ENCODE results near the gene ZNF174. TPM values are rescaled to one million over a fixed set of nuclear protein-coding genes. Genes with fewer than 3 reads are reported as not detected.
A peak's percentile ranks its signal among the peaks of the same experiment; 100 is the strongest.

ZNF174 gene
- 10 to 100 TPM; 11.4 to 12.2 TPM for total RNA-seq

DNA sequence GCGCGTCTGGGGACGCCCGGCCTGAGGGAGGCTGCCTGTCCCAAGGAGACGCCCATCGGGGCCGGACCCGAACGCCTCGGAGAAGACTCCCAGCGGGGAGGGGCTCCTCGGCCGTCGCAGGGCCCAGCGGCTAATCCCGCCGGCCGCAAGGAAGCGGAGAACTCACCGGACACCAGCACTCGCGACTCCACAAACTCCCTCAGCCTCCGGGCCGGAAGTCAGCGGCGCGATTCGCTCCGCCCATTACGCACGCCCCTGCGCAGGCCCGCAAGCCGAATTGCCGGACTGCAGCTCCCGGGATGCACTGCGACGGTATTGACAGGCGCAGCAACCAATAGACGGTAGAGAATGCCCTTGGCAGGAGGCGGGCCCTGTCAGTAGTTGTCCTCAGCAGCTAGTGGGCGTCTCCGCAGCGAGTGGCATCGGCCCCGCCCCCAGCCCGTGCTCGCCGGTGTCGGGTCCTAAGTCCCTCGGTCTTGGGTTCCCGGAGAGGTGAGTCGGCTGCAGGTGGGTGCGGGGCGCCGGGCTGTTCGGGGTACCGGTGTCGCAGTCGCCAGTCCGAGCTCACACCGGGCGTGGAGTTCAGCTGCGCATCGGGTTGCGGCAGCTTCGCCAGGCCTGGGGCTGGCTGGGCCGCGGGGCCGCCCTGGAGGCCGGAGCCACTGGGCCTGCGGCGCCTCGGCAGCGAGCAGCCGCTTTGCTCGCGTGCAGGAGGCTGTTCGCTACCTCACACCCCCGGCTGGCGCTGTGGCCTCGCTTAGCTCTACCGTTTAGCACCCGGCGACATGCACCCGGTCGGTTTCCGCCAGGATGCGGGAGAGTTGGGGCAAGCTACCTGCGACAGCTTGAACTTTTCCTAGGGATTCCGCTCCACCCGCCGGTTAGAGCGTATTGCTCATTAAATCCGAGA, at the start of gene ZNF174, which contains the start of gene ZSCAN32:
ZNF174 (plus strand) TSS at position 437 of the 910 bp plus-strand sequence. CDS start 790 bp downstream, outside the sequence.
ZSCAN32 (minus strand) TSS at position 226 of the 910 bp plus-strand sequence. CDS start 3,447 bp downstream, outside the sequence.
- DNase-seq (peak; percentile 98 to 99), ATAC-seq (replicated peaks in 1 of 2) (peak; percentile 98)
- Mint-ChIP-seq H3K27me3 (ENCODE audit: low read depth) (no peaks in the 10 kb centered on the region), H3K36me3 (ENCODE audit: insufficient read depth in 2 of 2) (peaks cover 49 to 68% of the 10 kb centered on the region in 2 donors), H3K9me3 (peaks cover 18 to 26% of the 10 kb centered on the region in 2 donors), H3K4me1 (ENCODE audit: low read depth) (peaks cover 49% of the 10 kb centered on the region), H3K4me3 (peak within 1 kb of the TSS; percentile 86 to 99), H3K27ac (peak within 1 kb of the TSS; percentile 88)

DNA sequence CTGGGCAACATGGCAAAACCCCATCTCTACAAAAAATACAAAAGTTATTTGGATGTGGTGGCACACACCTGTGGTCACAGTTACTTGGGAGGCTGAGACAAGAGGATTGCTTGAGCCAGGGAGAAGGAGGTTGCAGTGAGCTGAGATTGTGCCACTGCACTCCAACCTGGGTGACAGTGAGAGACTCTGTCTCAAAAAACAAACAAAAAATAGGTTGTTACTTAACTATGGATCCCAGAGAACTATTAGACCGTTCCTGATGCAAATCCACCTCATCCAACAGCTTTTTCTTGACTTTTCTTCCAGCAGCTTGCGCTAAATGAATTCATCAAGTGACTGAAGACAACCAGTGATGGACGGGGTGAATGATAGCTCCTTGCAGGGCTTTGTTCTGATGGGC, 45.4 kb upstream of the ZNF174 start, which contains the start of gene OR2C1:
OR2C1 (plus strand) TSS at position 301 of the 400 bp plus-strand sequence; CDS start at position 353, 52 bp downstream.
- H3K36me3 Mint-ChIP-seq (ENCODE audit: insufficient read depth in 2 of 2): peaks cover 5 to 6% of the 10 kb centered on the region in 2 donors
- H3K9me3 Mint-ChIP-seq: peaks cover 7 to 10% of the 10 kb centered on the region in 2 donors
- ATAC-seq (replicated peaks in 1 of 2) (no peak), DNase-seq (no peak)
- no peak within 1 kb of the TSS for H3K27ac Mint-ChIP-seq
- no peaks in the 10 kb centered on the region for H3K4me1 Mint-ChIP-seq (ENCODE audit: low read depth)
- H3K4me3 Mint-ChIP-seq: no peak within 1 kb of the TSS
- peaks cover 7% of the 10 kb centered on the region for H3K27me3 Mint-ChIP-seq (ENCODE audit: low read depth)

- H3K4me3 Mint-ChIP-seq: no peak overlapping the region
- no peak overlapping the region for H3K27ac Mint-ChIP-seq
- H3K4me1 Mint-ChIP-seq (ENCODE audit: low read depth): no peaks in the 10 kb centered on the region
- no peak for ATAC-seq (replicated peaks in 1 of 2)
- DNase-seq: no peak
- H3K9me3 Mint-ChIP-seq: peaks cover 9 to 10% of the 10 kb centered on the region in 2 donors
- H3K27me3 Mint-ChIP-seq (ENCODE audit: low read depth): peaks cover 9% of the 10 kb centered on the region
- peaks cover 5 to 7% of the 10 kb centered on the region in 2 donors for H3K36me3 Mint-ChIP-seq (ENCODE audit: insufficient read depth in 2 of 2)
These were observed 44.9 kb upstream of the ZNF174 start for GRCh38 chr16:3356118-3356517.

GRCh38 chr16:3358871-3359270, 42.1 kb upstream of the ZNF174 start:
- Mint-ChIP-seq H3K36me3 (ENCODE audit: insufficient read depth in 2 of 2) (peaks cover 5 to 7% of the 10 kb centered on the region in 2 donors), H3K4me3 (no peak overlapping the region), H3K27ac (no peak overlapping the region), H3K9me3 (peaks cover 9% of the 10 kb centered on the region in 2 donors), H3K4me1 (ENCODE audit: low read depth) (no peaks in the 10 kb centered on the region), H3K27me3 (ENCODE audit: low read depth) (peaks cover 9% of the 10 kb centered on the region)
- DNase-seq (no peak), ATAC-seq (replicated peaks in 1 of 2) (no peak)

- ATAC-seq (replicated peaks in 1 of 2): no peak
- Mint-ChIP-seq H3K27ac (no peak overlapping the region), H3K9me3 (peaks cover 2 to 4% of the 10 kb centered on the region in 2 donors), H3K36me3 (ENCODE audit: insufficient read depth in 2 of 2) (peaks cover 19 to 24% of the 10 kb centered on the region in 2 donors), H3K4me1 (ENCODE audit: low read depth) (peaks cover 14% of the 10 kb centered on the region), H3K4me3 (no peak overlapping the region), H3K27me3 (ENCODE audit: low read depth) (peaks cover 9% of the 10 kb centered on the region)
- DNase-seq: no peak
These were observed 38.1 kb upstream of the ZNF174 start for GRCh38 chr16:3362931-3363330.

DNA sequence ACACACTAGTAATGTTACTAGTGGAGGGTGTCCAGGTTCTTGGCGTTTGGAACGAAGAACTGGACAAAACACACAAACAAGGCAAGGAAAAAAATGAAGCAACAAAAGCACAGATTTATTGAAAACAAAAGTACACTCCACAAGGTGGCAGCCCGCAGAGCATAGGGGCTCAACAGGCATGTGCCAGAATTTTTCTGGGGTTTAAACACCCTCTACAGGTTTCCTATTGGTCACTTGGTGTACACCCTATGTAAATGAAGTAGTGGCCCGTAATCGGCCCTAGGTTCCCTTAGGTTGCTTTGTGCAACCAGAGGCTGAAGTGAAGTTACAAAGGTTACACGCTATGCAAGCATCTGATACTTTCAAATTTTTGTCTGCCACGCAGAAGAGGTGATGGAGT, 37.2 kb upstream of the ZNF174 start:
- H3K27ac Mint-ChIP-seq: no peak overlapping the region
- no peak for DNase-seq
- peaks cover 14% of the 10 kb centered on the region for H3K4me1 Mint-ChIP-seq (ENCODE audit: low read depth)
- no peak for ATAC-seq (replicated peaks in 1 of 2)
- H3K27me3 Mint-ChIP-seq (ENCODE audit: low read depth): peaks cover 9% of the 10 kb centered on the region
- H3K36me3 Mint-ChIP-seq (ENCODE audit: insufficient read depth in 2 of 2): peaks cover 19 to 24% of the 10 kb centered on the region in 2 donors
- peak overlapping the region in 1 of 2 donors; percentile 35 for H3K4me3 Mint-ChIP-seq
- peaks cover 2 to 4% of the 10 kb centered on the region in 2 donors for H3K9me3 Mint-ChIP-seq

- ATAC-seq (replicated peaks in 1 of 2) (peak; percentile 97 to 98), DNase-seq (peak; percentile 87 to 93)
- peak overlapping the region; percentile 93 for H3K27ac Mint-ChIP-seq
- H3K36me3 Mint-ChIP-seq (ENCODE audit: insufficient read depth in 2 of 2): peaks cover 17 to 24% of the 10 kb centered on the region in 2 donors
- H3K27me3 Mint-ChIP-seq (ENCODE audit: low read depth): peaks cover 9% of the 10 kb centered on the region
- peak overlapping the region; percentile 90 for H3K4me3 Mint-ChIP-seq
- peaks cover 14% of the 10 kb centered on the region for H3K4me1 Mint-ChIP-seq (ENCODE audit: low read depth)
- peaks cover 2 to 4% of the 10 kb centered on the region in 2 donors for H3K9me3 Mint-ChIP-seq
These were observed 36.1 kb upstream of the ZNF174 start for GRCh38 chr16:3364774-3365427.

- H3K4me3 Mint-ChIP-seq: no peak overlapping the region
- peaks cover 14% of the 10 kb centered on the region for H3K4me1 Mint-ChIP-seq (ENCODE audit: low read depth)
- H3K27ac Mint-ChIP-seq: no peak overlapping the region
- DNase-seq (no peak), ATAC-seq (replicated peaks in 1 of 2) (no peak)
- H3K9me3 Mint-ChIP-seq: peaks cover 1 to 3% of the 10 kb centered on the region in 2 donors
- no peaks in the 10 kb centered on the region for H3K27me3 Mint-ChIP-seq (ENCODE audit: low read depth)
- H3K36me3 Mint-ChIP-seq (ENCODE audit: insufficient read depth in 2 of 2): peaks cover 16 to 25% of the 10 kb centered on the region in 2 donors
These were observed 31.9 kb upstream of the ZNF174 start for GRCh38 chr16:3369073-3369472.

GRCh38 chr16:3375680-3376079, 25.3 kb upstream of the ZNF174 start:
- Mint-ChIP-seq H3K4me1 (ENCODE audit: low read depth) (no peaks in the 10 kb centered on the region), H3K27me3 (ENCODE audit: low read depth) (no peaks in the 10 kb centered on the region), H3K27ac (no peak overlapping the region), H3K4me3 (no peak overlapping the region), H3K36me3 (ENCODE audit: insufficient read depth in 2 of 2) (peaks cover 24 to 33% of the 10 kb centered on the region in 2 donors), H3K9me3 (peaks cover 24 to 32% of the 10 kb centered on the region in 2 donors)
- ATAC-seq (replicated peaks in 1 of 2) (no peak), DNase-seq (no peak)

GRCh38 chr16:3377917-3378316, 23.1 kb upstream of the ZNF174 start:
- ATAC-seq (replicated peaks in 1 of 2) (no peak), DNase-seq (no peak)
- H3K4me1 Mint-ChIP-seq (ENCODE audit: low read depth): no peaks in the 10 kb centered on the region
- H3K9me3 Mint-ChIP-seq: peaks cover 34 to 41% of the 10 kb centered on the region in 2 donors
- H3K27me3 Mint-ChIP-seq (ENCODE audit: low read depth): no peaks in the 10 kb centered on the region
- H3K27ac Mint-ChIP-seq: no peak overlapping the region
- H3K4me3 Mint-ChIP-seq: no peak overlapping the region
- H3K36me3 Mint-ChIP-seq (ENCODE audit: insufficient read depth in 2 of 2): peaks cover 42 to 54% of the 10 kb centered on the region in 2 donors

- Mint-ChIP-seq H3K36me3 (ENCODE audit: insufficient read depth in 2 of 2) (peaks cover 59 to 83% of the 10 kb centered on the region in 2 donors), H3K27ac (no peak overlapping the region), H3K9me3 (peaks cover 29 to 39% of the 10 kb centered on the region in 2 donors), H3K27me3 (ENCODE audit: low read depth) (no peaks in the 10 kb centered on the region), H3K4me1 (ENCODE audit: low read depth) (no peaks in the 10 kb centered on the region), H3K4me3 (no peak overlapping the region)
- no peak for DNase-seq
- ATAC-seq (replicated peaks in 1 of 2): no peak
These were observed 18.0 kb upstream of the ZNF174 start for GRCh38 chr16:3383045-3383448.

- Mint-ChIP-seq H3K27me3 (ENCODE audit: low read depth) (no peaks in the 10 kb centered on the region), H3K4me1 (ENCODE audit: low read depth) (no peaks in the 10 kb centered on the region), H3K36me3 (ENCODE audit: insufficient read depth in 2 of 2) (peaks cover 53 to 83% of the 10 kb centered on the region in 2 donors), H3K4me3 (no peak overlapping the region), H3K9me3 (peaks cover 22 to 34% of the 10 kb centered on the region in 2 donors), H3K27ac (no peak overlapping the region)
- DNase-seq: no peak
- no peak for ATAC-seq (replicated peaks in 1 of 2)
These were observed 12.7 kb upstream of the ZNF174 start for GRCh38 chr16:3388325-3388724.
